Transverse colon (tissue), 4 donors: ENCODE data around the gene EEFSEC. TPM values are rescaled to one million over a fixed set of nuclear protein-coding genes. Genes with fewer than 3 reads are reported as not detected.

Source experiments
- DNase-seq: peaks from one replicate; pipeline ENCODE4 v3.0.0-alpha.2; 2019
- H3K27ac ChIP-seq, 4 donors: fragments of 200-600 bp; sonication (generic); 2 replicates each; pipeline ENCODE4 v1.5.1; 2016 to 2018; ENCODE audit warnings: inconsistent platforms in 4 of 4
- H3K27me3 ChIP-seq: fragments of 200-600 bp; sonication (generic); 2 replicates; pipeline ENCODE4 v1.5.1; 2017; ENCODE audit warnings: inconsistent platforms
- H3K36me3 ChIP-seq, 4 donors: fragments of 200-600 bp; sonication (generic); 2 replicates each; pipeline ENCODE4 v1.5.1; 2017 to 2019; ENCODE audit warnings: inconsistent platforms in 4 of 4
- H3K4me1 ChIP-seq, 4 donors: fragments of 200-600 bp; sonication (generic); 2 replicates each; pipeline ENCODE4 v1.5.1; 2017 to 2020; ENCODE audit warnings: inconsistent platforms in 4 of 4
- H3K4me3 ChIP-seq, 4 donors: fragments of 200-600 bp; sonication (generic); 1 replicate in 1 of 4; 2 replicates in 3 of 4; pipeline versions ENCODE4 v1.5.1 to v1.6.1; 2017 to 2019; ENCODE audit warnings: inconsistent platforms in 4 of 4
- H3K9me3 ChIP-seq, 2 donors: fragments of 200-600 bp; sonication (generic); 2 replicates each; pipeline ENCODE4 v1.5.1; 2017 to 2019; ENCODE audit warnings: inconsistent platforms in 2 of 2
- CTCF ChIP-seq, 5 experiments: fragments of 200-600 bp in 3 of 5; fragments of 450-650 bp in 2 of 5; sonication (generic) in 3 of 5; IDR thresholded peaks; 1 replicate in 2 of 5; 2 replicates in 3 of 5; pipeline ENCODE4 v1.5.1; 2016 to 2017; ENCODE audit warnings: antibody characterized with exemption in 5 of 5, inconsistent platforms in 3 of 5, mild to moderate bottlenecking in 2 of 5, moderate library complexity in 1 of 5
- EP300 ChIP-seq: sonication (generic); formaldehyde crosslinking; IDR thresholded peaks from one replicate; pipeline ENCODE4 v1.6.1; 2017; ENCODE audit warnings: antibody characterized with exemption, low read depth
- POLR2A ChIP-seq: fragments of 450-650 bp; IDR thresholded peaks from one replicate; pipeline ENCODE4 v1.6.1; 2016; ENCODE audit warnings: antibody characterized with exemption, mild to moderate bottlenecking, moderate library complexity
- POLR2AphosphoS5 ChIP-seq, 3 donors: sonication (generic); formaldehyde crosslinking; IDR thresholded peaks; one replicate each; pipeline ENCODE4 v1.6.1; 2016; ENCODE audit warnings: antibody characterized with exemption in 3 of 3
- WGBS, 2 donors: methylation state at CpG; one replicate each; pipeline ENCODE4 v1.1.5; 2018; ENCODE audit warnings: low coverage in 1 of 2; 5-methylcytosine and 5-hydroxymethylcytosine counted together
- in situ Hi-C, 4 donors: fragments of 200-750 bp; cut with MboI; loops; one replicate each; pipeline versions ENCODE4 v1.15.0 to v1.15.1; 2017; ENCODE audit warnings: low sequenced_read_pairs in 3 of 4, low pct_ligation_motif_present in 1 of 4, low pct_unique_long_range_greater_than_20kb in 1 of 4
- intact Hi-C: fragments of 100-400 bp; cut with DNase I; formaldehyde crosslinking; loops from one replicate; pipeline ENCODE4 v1.15.1; 2023; ENCODE audit warnings: low total_unique reads
- total RNA-seq, 4 donors: library from RNA; depleted of rRNA; stranded (reverse); fragments of >200 nt; gene quantifications; one replicate each; pipeline ENCODE4 v1.1.0, GENCODE V29; 2016

EEFSEC gene
- total RNA-seq, result 10 to 100 TPM; 10.3 to 16.8 (median 14.2) TPM

GRCh38 chr3:128153156-128154041 is at the start of gene EEFSEC:
Gene EEFSEC, plus strand, starts transcription at chr3:128153481. Its CDS starts 27 bp downstream, at chr3:128153508.
- whole genome bisulfite sequencing, 2 donors, result 0 to 1% methylated on average over 1 to 72 of the region's 96 CpGs
- Histone ChIP-seq H3K36me3 (no peaks in the 10 kb centered on the region), H3K4me3 (peak within 1 kb of the TSS; percentile 69 to 94 (median 82)), H3K4me1 (peaks cover 5 to 12% (median 10%) of the 10 kb centered on the region in 4 donors), H3K27ac (peak within 1 kb of the TSS; percentile 82 to 95 (median 94)), H3K27me3 (no peaks in the 10 kb centered on the region), H3K9me3 (no peaks in the 10 kb centered on the region)
- in situ Hi-C loops, result loop anchor here in 1 of 4 donors (25.0 kb wide), 1 partner anchor 334 kb away; the partner anchor contains the start of gene GATA2
- peak; percentile 86 for DNase-seq
- intact Hi-C loops, result no loop called here
- no peak for TF ChIP-seq CTCF (IDR thresholded peaks at IDR 0.05)
- peak; percentile 59 for TF ChIP-seq POLR2A
- peak; percentile 46 to 79 (median 71) for TF ChIP-seq POLR2AphosphoS5 (IDR thresholded peaks at IDR 0.05)

GRCh38 chr3:128107834-128108233 is 45.4 kb upstream of the EEFSEC start:
- TF ChIP-seq POLR2A (no peak), CTCF (IDR thresholded peaks at IDR 0.05) (no peak), EP300 (no peak), POLR2AphosphoS5 (IDR thresholded peaks at IDR 0.05) (no peak)
- no peaks in the 10 kb centered on the region for H3K9me3 ChIP-seq
- WGBS, 2 donors, result 90 to 94% methylated on average over 5 to 8 of the region's 8 CpGs
- peaks cover 0 to 5% (median 0%) of the 10 kb centered on the region in 4 donors for H3K4me1 ChIP-seq
- no peak for DNase-seq
- peaks cover 0 to 10% (median 0%) of the 10 kb centered on the region in 4 donors for H3K36me3 ChIP-seq
- no peaks in the 10 kb centered on the region for H3K27me3 ChIP-seq
- no peak overlapping the region for H3K27ac ChIP-seq
- no peak overlapping the region for H3K4me3 ChIP-seq
- in situ Hi-C loops, result no loop called here
- intact Hi-C loops, result no loop called here

- TF ChIP-seq CTCF (IDR thresholded peaks at IDR 0.05) (no peak), EP300 (no peak), POLR2AphosphoS5 (IDR thresholded peaks at IDR 0.05) (no peak), POLR2A (no peak)
- no peaks in the 10 kb centered on the region for H3K9me3 ChIP-seq
- H3K36me3 ChIP-seq, result peaks cover 0 to 6% (median 0%) of the 10 kb centered on the region in 4 donors
- 96% methylated on average over 5 of the region's 5 CpGs; no CpG with 5 or more reads in 1 of the 2 donors for WGBS, 2 donors
- intact Hi-C loops, result no loop called here
- H3K27me3 ChIP-seq, result no peaks in the 10 kb centered on the region
- H3K27ac ChIP-seq, result no peak overlapping the region
- no peak overlapping the region for H3K4me3 ChIP-seq
- DNase-seq, result no peak
- in situ Hi-C loops, result no loop called here
- H3K4me1 ChIP-seq, result peaks cover 0 to 8% (median 0%) of the 10 kb centered on the region in 4 donors
Measured at GRCh38 chr3:128111147-128111546, 42.1 kb upstream of the EEFSEC start.

- peaks cover 0 to 8% (median 0%) of the 10 kb centered on the region in 4 donors for H3K4me1 ChIP-seq
- TF ChIP-seq CTCF (IDR thresholded peaks at IDR 0.05) (no peak), POLR2AphosphoS5 (IDR thresholded peaks at IDR 0.05) (no peak), POLR2A (no peak), EP300 (no peak)
- intact Hi-C loops, result no loop called here
- no peak overlapping the region for H3K27ac ChIP-seq
- DNase-seq, result no peak
- WGBS, 2 donors, result 68 to 74% methylated on average over 5 to 7 of the region's 7 CpGs
- H3K9me3 ChIP-seq, result no peaks in the 10 kb centered on the region
- H3K36me3 ChIP-seq, result peaks cover 0 to 6% (median 0%) of the 10 kb centered on the region in 4 donors
- no peaks in the 10 kb centered on the region for H3K27me3 ChIP-seq
- in situ Hi-C loops, result no loop called here
- no peak overlapping the region for H3K4me3 ChIP-seq
Measured at GRCh38 chr3:128112357-128112968, 40.8 kb upstream of the EEFSEC start.
